M059J (cell line): ENCODE results near the gene PPP1R1C. TPM values are rescaled to one million over a fixed set of nuclear protein-coding genes. Genes with fewer than 3 reads are reported as not detected.
"Not testable (repeated sequence)": the region's sequence is repeated elsewhere in the genome, so short reads cannot be mapped to it uniquely, and the experiment has no call there.

Experiments
- DNase-seq: peaks from one replicate; pipeline ENCODE4 v3.0.0-alpha.2; 2012; ENCODE audit warnings: low read depth
- total RNA-seq: library from RNA; depleted of rRNA; stranded (reverse); fragments of >200 nt; shearing (Covaris generic); gene quantifications from 2 replicates; pipeline ENCODE4 v1.2.3, GENCODE V29; 2014

The PPP1R1C gene
- total RNA-seq, 1 experiment from 2014 or later, result 8.4 TPM

DNA sequence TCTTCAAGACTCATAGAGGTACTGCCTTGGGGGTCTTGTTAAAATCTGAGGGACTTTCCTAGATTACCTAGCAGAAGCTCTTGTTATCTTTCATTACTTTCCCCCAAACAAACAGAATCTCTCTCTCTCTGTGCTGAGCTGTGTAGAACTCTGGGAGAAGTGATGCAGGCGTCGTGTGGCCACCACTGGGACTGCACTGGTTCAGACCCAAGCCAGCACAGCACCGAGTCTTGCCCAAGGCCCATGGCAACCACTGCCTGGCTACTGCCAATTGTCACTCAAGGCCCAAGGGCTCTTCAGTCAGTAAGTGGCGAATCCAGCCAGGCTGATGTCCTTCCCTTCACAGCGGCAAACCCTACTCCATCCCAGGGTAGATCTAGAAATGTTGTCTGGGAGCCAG, 28.6 kb downstream of the PPP1R1C start:
- no peak for DNase-seq

DNA sequence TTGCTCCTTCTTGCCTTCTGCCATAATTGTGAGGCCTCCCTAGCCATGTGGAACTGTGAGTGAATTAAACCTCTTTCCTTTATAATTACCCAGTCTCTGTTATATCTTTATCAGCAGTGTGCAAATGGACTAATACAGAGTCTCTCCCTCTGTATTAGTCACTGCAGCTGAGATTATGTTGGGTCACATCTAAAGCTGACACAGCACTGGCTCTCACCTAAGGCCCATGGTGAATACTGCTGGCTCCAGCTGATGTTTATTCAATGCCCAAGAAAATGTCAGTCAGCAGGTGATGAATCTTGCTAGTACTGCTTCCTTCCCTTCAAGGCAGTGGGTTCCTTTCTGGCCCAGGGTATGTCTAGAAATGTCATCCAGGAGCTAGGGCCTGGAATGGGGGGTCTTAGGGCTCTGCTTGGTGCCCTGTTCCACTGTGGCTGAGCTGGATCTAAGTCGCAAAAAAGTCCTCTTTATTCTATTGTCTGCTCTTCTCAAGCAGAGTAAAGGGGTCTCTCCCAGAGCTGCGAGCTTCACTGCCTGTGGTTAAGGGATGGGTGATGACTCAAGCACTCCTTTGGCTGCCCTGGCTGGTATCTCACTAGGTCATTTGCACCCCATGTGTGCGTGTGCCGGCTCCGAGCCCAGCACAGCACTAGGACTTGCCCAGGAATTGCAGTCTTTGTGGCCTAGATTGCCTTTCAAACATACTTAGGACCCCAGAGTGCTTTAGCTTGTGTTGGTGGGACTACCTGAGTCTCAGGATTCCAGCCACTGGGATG, 29.9 kb downstream of the PPP1R1C start:
- DNase-seq, result peak; percentile 93

DNA sequence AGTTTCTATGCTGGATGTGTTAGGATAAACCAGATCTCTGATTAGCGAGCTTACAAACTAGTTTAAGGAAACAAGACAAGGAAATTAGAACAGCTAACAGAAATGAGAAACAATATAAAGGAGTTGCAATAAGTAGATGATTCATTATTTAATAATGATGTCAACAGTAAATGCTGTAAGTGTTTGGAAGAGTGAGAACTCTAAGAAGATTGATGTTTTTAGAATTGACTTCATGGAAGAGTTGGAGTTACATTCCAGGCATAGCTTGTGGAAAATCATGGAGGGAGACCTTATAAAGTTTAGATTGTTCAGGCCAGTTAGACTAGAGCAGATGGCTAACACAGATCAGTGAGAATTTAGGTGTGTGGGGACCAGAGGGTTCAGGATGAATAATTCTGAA, 32.6 kb downstream of the PPP1R1C start:
- DNase-seq, result peak; percentile 70

DNA sequence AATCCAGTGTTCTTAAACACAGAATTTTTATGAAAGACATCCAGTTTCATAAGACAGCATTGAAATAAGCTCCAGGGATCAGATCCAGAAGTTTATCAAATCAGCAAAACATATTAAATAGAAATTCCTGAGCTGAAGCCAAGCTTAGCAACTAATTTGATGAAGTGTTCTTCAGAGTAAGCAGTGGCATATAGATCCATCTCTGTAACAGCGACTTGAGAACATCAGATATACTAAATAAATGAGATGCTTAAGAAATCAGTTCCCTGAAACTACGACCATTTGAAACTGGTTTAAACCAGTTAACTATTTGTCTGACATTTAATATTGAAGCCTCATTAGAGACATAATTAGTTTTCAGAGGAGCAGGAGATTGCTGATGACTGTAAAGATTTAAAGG, 34.1 kb downstream of the PPP1R1C start:
- DNase-seq, result no peak

DNA sequence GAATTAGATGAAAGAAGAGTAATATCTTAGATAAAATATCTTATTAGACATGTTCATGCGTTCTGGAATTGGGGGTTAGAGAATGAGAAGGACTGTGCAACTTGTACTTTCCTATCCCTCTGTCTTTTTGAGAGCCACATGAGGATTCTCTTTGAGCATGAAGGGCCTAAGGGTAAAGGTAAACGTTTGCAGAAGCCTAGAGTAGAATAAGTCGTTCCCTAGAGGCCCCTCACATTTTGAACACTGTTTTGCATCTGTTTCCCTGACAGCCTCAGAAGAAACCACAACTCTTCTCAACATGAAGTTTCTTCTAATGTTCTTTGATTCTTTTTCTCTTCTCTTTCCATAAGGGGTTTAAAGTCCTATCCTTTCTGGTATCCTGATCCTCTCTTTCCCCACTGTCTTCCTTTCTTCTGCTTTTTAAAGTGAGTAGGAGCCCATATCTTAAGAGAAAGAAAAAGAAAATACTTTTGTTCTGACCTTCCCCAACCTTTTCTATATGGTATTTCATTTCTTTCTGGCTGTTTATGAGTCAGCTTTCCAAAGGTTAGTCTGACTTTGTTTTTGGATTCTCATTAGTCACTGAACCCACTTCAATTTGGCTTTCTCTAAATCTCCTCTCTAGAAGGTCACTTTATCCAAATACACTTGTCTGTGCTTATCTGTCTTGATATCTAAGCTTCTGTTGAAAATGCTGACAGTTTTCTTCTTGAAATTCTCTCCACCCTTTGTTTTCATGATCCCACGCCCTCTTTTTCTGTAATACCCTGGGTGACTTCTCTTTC, 34.8 kb downstream of the PPP1R1C start:
- peak; percentile 85 for DNase-seq

DNA sequence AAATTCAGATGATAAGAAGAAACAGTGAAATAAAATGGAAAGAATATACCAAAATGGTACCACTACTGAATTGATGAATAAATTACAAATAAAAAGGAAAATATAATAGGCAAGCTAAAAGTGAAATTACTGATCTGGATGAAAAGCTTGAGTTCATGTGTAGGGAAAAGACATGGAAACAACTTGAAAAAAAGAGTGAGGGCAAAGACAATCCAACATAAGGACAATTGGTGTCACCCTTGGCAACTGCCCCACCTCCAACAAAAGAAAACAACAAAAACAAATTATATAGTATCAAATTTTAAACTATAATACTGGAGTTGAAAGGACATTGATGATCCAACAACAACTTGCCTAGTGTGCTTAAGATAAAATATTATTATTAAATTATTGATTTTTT, 37.6 kb downstream of the PPP1R1C start:
- DNase-seq, result no peak

DNA sequence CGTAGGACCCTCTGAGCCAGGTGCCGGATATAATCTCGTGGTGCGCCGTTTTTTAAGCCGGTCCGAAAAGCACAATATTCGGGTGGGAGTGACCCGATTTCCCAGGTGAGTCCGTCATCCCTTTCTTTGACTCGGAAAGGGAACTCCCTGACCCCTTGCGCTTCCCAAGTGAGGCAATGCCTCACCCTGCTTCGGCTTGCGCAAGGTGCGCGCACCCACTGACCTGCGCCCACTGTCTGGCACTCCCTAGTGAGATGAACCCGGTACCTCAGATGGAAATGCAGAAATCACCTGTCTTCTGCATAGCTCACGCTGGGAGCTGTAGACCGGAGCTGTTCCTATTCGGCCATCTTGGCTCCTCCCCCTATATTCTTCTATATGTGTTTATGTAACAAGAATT, 45.2 kb downstream of the PPP1R1C start:
- not testable (repeated sequence) for DNase-seq

DNA sequence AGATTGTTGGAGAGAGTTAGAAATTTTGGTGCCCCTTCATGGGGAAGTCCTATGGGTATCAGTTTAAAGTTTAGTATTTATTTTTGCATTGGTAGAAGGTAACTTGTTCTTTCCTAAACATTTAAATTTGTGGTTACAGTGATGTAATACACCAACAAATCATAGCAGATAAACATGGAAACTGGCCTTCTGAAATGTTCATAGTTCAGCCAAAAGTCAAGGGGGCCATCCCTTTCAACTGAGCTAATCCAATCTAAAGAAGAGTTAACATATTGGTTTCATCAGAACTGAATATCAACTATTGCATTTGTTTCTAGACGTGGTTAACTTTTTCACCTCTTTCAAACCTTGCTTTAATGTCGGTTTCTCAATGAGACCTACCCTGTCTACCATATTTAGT, 46.3 kb downstream of the PPP1R1C start:
- peak; percentile 18 for DNase-seq

DNA sequence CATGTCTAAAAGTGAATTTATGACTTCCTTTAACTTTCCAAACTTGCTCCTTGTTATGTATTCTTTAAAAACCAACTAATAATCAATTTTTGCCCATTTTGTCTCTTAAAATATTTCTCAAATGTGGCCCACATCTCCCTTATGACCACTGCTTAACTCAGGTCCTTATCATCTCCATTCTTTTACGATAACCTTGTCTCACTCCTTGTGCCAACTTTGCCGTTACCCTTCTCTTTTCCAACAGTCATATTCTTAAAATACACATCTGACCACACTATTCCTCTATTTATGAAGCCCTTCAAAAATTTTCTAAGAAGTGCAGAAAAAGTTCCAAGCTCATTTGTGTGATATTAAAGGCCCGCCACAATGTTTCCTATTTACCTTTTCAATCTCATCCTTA, 47.8 kb downstream of the PPP1R1C start:
- DNase-seq, result no peak

DNA sequence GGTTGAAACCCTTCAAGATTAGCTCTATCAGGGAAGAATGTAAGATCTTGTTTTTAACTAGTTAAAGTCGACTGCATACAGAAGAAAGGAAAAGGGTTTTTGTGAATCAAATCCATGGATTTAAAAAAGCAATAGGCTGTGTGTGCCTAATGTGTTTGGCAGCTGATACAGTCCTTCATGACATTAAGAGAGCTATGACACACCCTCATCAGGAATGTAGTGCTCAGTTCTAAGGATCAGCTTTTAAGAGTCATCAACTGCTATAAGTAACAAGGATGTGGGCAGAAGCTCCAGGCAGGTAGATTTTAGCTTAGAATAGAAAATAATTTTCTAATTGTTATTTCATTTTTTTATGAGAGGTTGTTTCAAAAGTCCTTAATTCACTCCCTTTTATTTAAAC, 52.9 kb downstream of the PPP1R1C start:
- peak; percentile 83 for DNase-seq

DNA sequence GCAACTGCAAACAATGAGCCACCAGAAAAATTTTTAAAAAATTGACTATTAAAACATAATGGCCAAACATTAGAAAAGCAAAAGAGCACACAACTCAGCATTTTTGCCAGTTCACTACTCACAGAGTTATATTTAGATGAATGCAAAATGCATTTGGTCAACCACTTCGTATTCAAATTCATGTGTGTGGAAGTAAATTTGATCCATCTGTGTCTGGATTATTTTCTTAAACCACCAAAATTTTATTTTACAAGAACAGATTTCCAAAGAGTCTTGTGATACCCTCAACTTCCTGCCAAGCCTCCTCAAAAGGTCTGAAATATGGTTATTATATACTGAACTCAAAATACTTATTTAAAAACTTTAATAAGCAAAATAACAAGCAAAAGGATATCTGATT, 57.4 kb downstream of the PPP1R1C start:
- no peak for DNase-seq

DNA sequence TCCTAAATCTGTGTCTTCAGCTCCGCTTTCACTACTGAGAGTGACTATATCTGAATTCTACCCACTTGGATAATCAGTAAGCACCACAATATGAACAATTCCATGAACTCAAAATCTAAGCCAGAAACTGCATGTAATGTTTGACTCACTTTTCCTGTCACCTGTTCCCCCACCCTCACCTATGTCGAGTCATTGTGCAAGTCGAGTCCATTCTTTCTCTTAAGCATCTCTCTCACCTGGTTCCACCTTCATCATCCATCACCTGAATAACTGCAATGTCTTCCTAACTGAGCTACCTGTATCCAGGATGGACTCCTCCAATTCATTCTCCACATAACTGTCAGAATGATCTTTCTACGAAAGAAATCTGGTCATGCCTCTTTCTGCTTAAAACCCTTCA, 58.2 kb downstream of the PPP1R1C start:
- DNase-seq, result no peak

DNA sequence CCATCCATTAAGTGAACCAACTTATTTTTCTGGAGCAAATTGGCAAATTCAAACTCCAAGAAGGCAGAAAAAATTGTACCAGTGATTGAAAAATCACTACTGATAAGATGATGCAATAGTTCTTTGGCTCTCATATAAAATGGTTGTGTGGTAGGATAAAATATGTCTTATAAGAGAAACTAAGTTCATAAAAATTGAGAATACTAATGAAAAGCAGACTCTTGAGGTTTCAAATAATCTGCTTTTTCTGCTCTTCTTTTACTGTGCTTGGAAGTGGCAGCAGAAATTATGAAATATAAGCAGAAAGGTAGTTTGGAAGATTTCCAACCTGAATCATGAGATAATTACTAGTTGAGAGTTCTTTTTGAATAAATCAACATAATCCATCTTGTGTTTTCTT, 61.9 kb downstream of the PPP1R1C start:
- peak; percentile 22 for DNase-seq

DNA sequence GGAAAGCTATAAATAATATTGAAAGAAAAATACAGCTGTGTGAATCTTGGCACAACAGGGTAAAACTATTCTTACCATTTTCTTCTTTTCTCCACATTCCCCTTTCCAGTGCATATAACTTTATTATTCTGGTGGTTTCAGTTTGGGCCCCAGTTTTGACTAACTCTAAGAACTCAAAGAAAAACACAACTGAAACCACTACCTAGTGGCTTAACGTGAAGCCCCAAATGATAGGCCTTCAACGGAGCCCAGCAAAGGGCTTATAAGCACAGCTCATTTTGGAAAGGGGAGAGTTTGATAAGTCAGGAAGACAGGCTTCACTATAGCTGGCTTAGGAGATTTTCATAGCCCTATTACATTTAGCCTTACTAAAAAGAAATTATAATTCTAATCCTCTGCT, 62.4 kb downstream of the PPP1R1C start:
- DNase-seq, result no peak

DNA sequence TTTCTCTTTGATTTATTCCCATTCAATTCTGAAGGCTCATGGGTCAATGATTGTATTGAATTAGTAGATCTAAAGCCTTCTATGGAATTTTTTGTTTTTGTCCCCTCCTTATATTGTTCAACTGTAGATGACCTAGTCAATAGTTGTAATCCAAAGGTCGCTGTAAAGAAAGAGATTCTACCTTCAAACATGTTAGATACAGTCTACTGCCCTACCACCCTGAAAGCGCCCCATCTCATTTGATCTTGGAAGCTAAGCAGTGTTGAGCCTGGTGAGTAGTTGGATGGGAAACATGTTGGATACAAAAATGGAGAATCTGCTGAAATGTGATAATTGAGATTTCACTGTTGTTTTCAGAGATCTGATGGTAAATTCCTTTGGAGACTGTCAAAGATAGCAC, 63.0 kb downstream of the PPP1R1C start:
- no peak for DNase-seq

DNA sequence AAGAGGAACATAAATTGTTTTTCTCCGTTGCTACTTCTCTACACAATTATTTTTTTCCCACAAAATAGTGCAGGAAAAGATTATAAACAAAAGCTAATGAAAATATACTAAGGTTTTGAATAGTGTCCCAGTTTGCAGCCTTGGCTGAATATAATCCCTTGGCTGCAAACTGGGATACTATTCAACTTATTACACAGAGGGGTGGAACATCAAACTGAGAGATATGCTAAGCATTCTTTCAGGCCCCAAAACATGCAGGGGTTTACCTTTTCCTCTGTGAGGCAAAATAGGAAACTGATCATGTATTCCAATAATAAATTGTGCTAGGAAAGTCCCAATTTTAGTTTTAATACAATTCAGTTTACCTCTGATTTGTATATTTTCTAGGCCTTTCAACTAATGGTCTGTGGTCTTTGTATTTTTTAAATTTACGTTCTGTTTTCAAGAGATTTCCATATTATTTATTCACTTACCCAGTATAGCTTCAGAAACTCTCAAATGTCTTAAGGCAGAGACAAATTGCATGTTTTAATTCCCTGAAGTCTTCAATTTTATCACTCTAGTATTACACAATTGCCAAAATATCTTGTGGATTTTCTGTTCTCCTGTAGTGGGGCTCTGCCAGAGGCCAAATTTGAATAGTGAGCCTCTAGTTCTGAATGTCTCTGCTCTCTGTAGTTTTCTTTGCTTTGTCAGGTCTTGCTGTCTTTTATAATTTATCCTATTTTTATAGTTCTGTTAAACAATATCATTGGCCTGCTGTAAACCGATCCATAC, 63.9 kb downstream of the PPP1R1C start:
- no peak for DNase-seq

DNA sequence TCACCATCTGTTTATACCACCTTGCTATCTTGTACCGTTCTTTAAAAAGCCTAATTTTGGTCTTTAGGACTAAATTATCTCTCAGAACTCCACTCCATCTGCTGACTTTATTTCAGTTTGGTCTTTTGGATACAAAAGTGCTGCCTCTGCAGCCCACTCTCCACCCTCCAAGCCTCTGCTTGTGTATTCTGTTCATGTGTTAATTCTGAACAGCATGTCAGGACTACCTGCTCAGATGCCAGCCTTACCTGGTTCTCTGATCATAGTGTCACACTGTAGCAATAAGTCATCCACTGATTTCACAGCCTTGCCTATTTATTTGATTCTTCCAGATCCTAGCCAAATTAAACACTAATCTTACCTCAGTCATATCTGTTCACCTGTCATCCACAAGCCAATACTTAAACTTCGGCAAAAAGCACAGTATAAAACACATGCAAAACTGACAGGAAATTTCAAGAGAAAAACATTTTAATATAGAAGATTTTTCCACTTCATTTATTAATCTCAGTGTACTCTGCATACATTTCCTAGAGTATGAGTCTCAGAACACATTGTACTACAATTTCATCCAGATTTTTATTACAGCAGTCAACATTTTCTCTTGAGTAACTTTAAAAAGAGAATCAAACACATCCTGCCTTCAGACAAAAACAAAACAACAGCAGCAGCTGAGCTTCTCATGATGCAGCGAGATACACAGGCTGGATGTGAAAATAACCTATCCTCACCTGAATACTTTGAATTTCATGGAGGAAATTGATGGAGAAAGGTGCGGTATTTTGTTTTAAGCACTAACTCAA, 64.9 kb downstream of the PPP1R1C start:
- no peak for DNase-seq

DNA sequence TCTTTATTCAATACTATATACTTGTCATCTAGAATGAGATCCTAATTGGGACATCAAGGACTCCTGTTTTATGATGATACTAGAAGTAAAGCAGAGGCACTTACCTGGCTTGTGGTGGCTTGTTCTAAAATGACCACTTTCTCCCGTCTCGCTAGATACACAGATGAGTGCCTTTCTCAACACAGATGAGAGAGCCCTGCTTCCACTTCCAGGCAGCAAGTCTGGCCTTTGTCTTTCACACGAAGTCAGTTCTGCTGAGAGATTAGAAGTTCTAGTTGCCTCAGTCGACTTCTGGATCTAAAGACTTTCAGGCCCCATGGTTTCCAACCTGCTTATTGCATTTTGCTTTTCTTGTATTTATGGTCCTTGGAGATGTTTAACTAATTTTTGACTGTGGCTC, 70.3 kb downstream of the PPP1R1C start:
- DNase-seq, result no peak

DNA sequence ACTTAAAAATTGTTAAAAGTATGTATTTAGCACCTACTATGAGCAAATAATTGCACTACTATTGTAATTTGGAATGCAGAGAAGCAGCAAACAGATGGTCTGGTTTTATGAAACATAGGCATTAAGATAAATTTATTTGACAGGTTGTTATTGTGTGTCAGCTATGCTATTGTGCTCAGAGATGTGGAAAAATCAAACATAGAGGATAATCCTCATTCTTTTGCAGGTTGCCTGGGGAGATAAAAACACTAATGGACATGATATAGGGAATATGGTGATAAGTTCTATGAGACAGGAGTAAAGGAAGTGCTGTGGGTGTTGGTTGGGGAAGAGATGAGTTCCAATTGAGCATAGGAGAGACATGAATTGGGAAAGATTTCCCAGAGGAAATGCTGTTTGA, 71.3 kb downstream of the PPP1R1C start:
- DNase-seq, result peak; percentile 28

DNA sequence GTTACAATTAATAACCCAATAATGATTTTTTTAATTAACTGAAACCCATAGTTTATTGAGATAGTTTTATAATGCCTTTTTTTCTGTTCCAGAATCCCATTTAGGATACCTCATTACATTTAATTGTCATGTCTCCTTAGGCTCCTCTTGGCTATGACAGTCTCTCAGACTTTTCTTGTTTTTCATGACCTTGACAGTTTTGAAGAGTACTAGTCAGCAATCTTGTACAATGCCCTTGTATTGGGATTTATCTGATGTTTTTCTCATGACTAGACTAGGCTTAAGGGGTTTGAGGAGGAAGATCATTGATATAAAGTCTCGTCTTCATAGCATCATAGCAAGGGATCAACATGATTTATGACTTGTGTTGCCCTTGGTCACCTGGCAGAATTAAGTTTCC, 72.4 kb downstream of the PPP1R1C start:
- no peak for DNase-seq

DNA sequence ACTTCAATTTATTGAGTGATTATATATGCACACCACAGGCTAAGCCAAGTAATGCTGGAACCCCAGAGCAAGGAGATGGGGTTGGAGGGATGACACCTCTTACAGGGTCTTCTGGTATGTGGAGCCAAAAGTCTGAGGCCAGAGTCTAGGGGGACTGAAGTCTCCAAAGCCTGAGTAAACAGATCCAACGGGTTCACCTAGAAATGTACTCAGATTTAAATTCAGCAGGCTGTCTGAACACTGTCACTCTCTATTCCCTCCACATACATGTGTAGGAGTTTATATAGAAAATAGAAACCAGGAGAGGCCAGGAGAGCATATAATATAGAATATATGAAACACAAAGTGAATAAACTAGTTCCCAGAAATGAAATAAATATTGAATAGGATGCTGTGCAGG, 76.1 kb downstream of the PPP1R1C start:
- no peak for DNase-seq
